Cardiac fibroblast (primary cell): ENCODE results near the gene TP53I13.

Experiments used
- DNase-seq, 2 donors: peaks; one replicate each; pipeline versions ENCODE4 v3.0.0 to v3.0.0-alpha.2; 2010; ENCODE audit warnings: low read depth in 2 of 2
- H3K4me3 ChIP-seq, 2 donors: replicated peaks in 1 of 2; 1 replicate in 1 of 2; 2 replicates in 1 of 2; pipeline ENCODE4 v1.5.1; 2011; ENCODE audit warnings: low read depth in 2 of 2, low read length in 2 of 2, mild to moderate bottlenecking in 2 of 2, moderate library complexity in 1 of 2
- TF ChIP-seq, protein P1 (sequence below): IDR thresholded peaks from one replicate; pipeline ENCODE4 v1.5.1; 2011; ENCODE audit warnings: low read depth, mild to moderate bottlenecking, low read length, inconsistent platforms

TP53I13 gene

DNA sequence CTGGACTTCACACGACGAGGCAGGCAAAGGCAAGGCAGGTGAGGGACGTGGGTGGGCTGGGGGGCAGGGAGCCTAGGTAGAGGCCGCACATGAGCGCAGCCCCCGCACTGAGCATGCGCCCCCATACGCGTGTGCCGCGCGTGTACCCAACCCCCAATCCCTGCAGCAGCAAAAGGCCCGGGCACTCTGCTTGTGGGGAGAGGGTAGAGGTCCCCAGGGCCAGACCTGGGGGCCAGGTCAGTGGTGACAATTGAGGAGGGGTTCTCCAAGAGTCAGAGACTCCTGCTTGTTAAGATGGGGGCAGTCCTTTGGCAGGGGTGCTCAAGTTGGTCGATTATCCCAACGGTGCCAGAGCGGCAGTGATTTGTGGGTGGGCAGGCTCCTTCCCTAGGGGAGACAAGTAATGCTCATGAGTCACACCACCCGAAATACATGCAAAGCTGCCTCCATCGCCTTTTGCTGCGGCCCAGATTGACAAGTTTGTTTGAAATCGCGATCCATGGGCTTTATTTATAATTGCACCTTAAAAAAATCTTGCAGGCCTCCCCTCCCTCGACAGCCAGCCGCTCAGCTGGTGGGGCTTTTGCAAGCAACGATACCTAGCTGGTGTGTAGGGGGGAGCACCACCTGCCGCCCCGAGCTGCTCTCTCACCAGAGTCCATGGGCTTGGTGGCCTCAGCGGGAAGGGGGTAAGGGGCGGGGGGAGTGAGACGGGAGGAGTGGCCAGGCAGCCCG lies 22.1 kb downstream of the TP53I13 start:
- TF ChIP-seq, protein P1, sequence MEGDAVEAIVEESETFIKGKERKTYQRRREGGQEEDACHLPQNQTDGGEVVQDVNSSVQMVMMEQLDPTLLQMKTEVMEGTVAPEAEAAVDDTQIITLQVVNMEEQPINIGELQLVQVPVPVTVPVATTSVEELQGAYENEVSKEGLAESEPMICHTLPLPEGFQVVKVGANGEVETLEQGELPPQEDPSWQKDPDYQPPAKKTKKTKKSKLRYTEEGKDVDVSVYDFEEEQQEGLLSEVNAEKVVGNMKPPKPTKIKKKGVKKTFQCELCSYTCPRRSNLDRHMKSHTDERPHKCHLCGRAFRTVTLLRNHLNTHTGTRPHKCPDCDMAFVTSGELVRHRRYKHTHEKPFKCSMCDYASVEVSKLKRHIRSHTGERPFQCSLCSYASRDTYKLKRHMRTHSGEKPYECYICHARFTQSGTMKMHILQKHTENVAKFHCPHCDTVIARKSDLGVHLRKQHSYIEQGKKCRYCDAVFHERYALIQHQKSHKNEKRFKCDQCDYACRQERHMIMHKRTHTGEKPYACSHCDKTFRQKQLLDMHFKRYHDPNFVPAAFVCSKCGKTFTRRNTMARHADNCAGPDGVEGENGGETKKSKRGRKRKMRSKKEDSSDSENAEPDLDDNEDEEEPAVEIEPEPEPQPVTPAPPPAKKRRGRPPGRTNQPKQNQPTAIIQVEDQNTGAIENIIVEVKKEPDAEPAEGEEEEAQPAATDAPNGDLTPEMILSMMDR: no peak
- peak overlapping the region in 1 of 2 donors; percentile 55 for H3K4me3 ChIP-seq
- DNase-seq: peak; percentile 46 to 69

DNA sequence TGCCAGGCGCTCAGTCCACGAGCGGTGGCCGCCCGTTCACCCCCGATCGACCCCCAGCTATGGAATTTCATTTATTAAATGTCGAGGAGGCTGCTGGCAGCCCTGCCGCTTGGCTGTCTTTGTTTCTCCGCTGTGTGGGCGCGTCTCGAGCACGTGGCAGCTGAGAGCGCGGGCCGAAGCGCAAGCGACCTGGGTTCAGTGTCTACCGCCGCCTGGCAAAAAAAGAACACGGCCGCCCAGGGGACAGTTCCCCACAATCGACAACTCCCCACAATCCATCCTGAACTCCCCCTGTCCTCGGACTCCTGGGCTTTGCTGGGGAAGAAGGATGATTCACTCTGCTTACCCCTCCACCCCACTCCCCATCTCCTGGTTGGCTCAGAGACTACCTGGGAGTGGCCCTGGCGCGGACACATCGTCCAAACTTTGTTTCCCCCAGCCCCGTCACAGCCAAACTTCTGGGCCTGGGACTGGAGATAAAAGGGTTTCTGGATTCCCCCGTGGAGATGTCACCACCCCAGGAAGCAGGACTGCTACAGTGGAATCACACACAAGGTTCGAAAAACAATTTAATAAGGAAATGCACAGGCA lies 22.7 kb downstream of the TP53I13 start:
- DNase-seq: peak; percentile 52 to 61
- H3K4me3 ChIP-seq: peak overlapping the region; percentile 18 to 21
- TF ChIP-seq, protein P1: no peak

DNA sequence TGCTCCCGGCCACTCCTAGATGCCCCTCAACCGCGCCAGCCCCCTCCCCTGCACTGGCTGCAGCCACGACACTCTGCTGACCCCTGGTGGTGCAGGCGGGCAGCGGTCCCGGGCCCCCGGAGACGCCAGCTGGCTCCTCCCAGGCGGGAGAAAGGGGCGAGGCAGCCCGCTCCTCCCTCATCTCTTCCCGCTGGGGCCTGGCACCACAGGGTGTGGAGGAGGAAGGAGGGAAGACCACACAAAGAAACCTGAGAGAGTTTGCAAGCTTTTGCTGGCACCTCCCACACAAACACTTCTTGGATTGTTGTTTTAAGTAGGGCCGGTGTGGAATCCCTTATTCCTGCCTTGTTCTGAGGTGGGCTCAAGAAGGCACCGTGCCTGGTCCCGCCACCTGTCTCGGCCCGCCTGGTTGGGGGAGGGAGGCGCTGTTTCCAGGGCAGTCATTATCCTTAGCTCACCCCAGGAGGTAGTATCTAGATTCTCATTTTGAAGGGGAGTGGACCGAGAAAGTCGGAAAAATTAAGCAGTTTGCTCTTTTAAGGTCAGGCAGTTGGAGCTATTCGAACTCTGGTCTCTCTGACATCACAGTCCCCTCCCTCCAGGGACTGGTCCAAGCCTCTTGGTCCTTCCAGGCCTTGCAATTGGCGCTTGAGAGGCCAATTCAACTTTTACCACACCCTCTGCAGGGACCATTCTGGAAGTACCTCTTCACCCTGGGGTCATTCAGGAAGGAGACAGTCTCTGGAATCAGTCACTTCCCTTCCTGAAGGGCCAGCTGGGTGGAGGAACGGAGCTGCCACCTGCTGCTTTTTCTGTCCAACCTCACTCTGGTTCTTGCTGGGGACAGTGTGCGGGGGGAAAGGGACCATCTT lies 23.5 kb downstream of the TP53I13 start:
- TF ChIP-seq, protein P1: peak; percentile 95
- DNase-seq: peak; percentile 66 to 83
- peak overlapping the region in 1 of 2 donors; percentile 18 for H3K4me3 ChIP-seq

DNA sequence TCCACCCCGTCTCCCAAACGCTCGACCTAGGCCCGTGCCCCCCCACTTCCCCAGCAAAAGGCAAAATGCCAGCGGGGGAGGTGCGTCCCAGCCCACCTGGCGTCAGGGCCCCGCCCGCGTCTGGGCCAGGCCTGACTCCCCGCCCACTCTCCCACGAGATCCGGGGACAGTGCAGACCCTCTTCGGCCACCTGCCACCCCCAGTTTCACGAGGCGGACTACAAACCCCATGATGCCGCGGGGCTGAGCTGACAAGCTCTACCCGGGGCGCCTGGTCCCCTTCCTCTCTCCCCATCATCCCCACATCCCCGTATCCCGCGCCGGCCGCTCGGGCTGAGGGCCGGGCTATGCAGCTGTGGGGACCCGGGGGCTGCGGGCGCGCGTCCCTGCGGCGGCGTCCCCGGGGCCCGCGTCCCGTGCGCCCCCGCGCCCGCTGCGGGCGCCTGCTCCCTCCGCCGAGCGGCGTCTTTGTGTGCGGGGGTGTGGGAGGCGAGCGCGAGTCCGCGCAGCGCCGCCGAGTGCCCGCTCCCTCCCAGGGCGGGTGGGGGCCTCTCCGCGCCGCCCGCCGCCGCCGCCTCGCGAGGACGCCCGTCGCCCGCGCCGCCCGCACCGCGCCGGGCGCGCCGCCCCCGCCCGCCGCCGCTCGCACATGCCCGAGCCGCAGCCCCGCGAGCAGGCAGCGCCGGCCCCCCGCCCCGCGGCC lies 24.5 kb downstream of the TP53I13 start, which contains the start of gene ANKRD13B:
Gene ANKRD13B, plus strand, starts transcription at position 283 of the 702 bp plus-strand sequence. CDS start 490 bp downstream, outside the sequence.
- H3K4me3 ChIP-seq: peak within 1 kb of the TSS; percentile 61 to 69
- TF ChIP-seq, protein P1: no peak
- no peak for DNase-seq

DNA sequence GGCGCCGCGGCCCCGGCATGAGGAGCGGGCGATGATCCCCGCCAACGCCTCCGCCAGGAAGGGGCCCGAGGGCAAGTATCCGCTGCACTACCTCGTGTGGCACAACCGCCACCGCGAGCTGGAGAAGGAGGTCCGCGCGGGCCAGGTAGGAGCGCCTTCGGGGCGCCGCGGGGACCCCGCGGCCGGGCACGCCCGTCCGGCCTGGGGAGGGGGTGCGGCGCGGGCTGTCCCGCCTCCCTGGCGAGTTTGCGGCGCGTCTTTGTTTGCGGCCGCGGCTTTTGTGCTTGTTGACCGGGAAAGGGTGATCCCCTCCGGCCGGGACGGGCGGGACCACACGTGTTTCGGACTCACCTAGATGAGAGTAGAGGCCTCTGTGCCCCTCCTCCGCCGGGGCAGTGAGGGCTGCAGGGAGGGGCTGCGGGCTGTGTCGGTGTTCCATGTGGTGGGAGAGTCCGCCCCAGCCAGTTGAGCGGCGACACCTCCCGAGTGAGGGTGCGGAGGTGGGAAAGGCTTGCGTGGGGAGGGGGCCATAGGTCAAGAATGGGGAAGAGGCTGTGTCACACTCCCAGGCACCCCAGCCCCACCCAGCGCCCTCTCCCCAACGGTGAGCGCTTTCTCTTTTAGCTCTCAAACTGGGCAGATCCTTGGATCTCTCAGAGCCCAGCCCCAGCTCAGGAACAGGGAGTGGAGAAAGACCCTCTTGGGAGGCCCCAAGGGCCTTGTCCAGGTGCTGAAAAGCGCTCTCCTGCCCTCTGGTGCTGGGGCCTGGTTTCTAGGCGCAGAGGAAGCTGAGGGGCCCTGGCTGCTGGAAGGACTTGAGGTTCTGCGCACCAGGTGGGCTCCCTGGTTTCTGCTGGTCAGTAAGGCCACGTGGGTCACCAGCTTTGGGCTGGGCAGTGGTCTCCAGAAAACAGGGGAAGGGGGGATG lies 25.4 kb downstream of the TP53I13 start:
- peak overlapping the region; percentile 57 to 61 for H3K4me3 ChIP-seq
- TF ChIP-seq, protein P1: no peak
- no peak for DNase-seq
